Measurements from ENCODE around the gene SNAI1.

GRCh38 chr20:49941456-49941855 lies 41.3 kb upstream of the SNAI1 start:
- TF ChIP-seq CTCF (IDR thresholded peaks at IDR 0.05) (no peak), POLR2A (IDR thresholded peaks at IDR 0.05) (no peak)
